NCI-H2107 treated with DMSO at 0.1 percent for 48 hours (cell line): ENCODE data around the gene SHLD1.

Experiments
- DNase-seq: peaks from one replicate; lab custom pipeline; 2025; ENCODE audit not compliant: unreplicated experiment; lab: John Stamatoyannopoulos, UW

SHLD1 gene

DNA sequence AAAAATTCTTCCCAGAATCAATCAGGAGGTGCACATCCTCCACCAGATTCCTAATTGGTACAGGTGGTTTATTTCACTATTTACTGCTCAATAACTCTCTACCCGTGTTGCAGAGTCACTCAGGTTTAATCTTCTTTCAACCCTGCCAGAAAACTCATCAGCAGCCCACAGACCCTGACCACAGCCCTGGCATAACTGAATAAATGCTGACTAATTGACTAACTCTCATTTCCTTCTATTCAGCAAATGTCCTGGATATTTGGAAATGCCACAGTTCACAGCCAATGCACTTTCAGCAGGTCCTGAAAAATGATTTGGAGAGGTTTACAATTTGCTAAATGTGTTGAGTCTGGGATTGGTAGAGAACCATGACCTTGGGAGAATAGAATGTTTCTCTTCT, 137.8 kb downstream of the SHLD1 start:
- DNase-seq: peak; percentile 21

GRCh38 chr20:5890773-5891441, 140.7 kb downstream of the SHLD1 start:
- no peak for DNase-seq

GRCh38 chr20:5893052-5893451, 142.9 kb downstream of the SHLD1 start:
- no peak for DNase-seq

DNA sequence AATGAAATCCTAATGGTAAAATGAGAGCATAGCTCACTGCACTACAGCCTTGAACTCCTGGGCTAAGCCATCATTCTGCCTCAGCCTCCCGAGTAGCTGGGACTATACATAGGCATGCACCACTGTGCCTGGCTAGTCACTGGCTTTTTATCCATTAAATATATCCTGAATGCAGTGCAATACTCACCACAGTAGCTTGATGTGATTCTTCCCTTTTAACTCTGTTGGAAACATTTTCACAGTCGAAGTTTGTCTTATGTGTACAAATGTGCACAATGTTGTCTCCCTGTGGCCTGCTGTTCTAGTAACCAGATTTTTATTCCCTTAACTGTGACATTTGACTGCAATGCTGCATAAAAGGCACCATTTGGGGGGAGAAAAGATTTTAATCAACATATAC, 143.4 kb downstream of the SHLD1 start:
- no peak for DNase-seq

DNA sequence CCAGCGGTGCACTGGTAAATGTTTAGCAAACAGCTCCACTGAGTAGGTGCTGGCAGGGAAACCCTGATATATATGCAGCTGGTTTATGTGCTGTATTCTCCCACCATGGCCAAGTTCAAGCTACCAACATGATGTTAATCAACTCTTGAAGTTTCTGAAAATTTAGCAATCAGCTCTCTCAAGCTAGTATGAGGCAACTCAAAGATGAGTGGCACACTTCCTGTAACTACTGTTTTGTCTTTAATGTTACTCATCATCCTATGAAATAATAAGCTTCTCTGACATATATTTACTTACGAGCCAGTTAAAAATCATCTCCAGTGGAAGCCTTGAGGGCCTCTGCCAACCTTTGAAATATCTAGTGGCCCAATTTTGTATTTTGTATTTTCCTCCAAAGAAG, 145.4 kb downstream of the SHLD1 start:
- no peak for DNase-seq

DNA sequence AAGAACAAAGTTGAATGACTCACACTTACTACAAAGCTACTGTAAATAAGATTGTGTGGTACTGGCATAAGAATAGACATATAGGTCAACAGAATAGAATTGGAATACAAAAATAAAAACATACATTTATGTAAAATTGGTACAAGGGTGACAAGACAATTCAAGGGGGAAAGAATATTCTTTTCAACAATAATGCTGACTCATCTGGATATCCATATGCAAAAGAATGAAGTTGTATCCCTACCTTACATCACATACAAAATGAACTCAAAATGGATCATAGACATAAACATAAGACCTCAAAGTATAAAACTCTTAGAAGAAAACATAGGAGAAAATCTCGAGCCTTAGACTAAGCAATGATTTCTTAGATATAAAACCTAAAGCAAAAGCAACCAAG, 149.2 kb downstream of the SHLD1 start:
- DNase-seq: no peak

DNA sequence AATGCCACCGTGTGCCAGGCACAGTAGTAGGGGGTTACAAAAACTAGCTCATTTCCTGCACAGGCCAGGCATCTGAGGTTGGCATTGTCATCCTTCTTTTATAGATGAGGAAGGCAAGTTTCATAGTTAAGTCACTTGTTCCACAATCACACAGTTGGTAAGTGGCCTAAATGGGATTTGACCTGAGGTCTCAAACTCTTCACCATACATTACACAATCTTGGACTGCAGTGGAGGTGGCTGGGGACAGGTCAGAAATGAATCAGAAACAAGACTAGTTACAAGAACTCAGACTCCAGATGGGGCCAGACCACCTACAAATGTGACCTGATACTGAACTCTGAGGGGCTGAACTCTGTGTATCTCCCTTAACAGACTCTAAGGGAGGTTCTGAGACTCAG, 150.7 kb downstream of the SHLD1 start:
- DNase-seq: no peak

DNA sequence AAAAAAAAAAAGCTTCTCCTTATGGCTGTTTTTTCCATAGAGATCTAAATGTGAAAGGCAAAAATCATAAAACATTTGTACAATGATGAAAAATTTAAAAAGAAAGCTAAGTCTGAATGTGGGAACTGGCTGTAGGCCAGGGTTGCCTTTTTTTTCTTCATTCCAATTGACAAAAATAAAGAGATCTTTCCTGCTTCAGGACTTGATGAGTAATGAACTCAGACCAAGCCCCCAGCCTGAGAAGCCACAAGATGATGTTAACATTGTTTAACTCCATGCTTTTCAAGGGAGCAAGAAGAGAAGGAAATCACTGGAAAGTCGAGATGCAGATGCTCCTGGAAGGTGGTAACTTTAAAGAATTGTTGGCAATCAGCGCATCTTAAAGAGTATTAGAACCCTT, 158.8 kb downstream of the SHLD1 start:
- DNase-seq: no peak

DNA sequence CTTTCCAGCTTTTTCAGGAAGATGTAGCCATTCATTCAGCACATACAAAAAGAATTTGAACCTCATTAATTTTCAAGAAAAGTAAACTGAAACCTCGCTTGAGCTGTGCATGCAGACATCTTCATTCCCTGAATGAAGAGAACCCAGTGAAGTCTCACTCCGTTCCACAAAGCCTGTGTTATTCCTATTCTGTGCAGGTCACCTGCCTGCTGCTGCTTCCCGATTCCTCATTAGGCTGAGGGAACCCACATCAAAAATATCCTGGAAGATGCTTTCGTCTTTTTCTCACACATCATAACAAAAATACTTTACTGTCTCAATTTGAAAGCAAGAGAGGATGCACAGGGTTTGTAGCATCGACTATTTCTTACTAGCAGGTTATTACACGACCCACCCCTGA, 160.0 kb downstream of the SHLD1 start:
- DNase-seq: no peak

- DNase-seq: no peak
Observed at GRCh38 chr20:5913166-5913565, 163.0 kb downstream of the SHLD1 start.
